Adrenal gland (tissue), 5 donors: ENCODE data around the gene KIF5C.

Source experiments
- POLR2A ChIP-seq, 2 donors: fragments of 450-650 bp; IDR thresholded peaks; one replicate each; pipeline ENCODE4 v1.6.1; 2017; ENCODE audit warnings: antibody characterized with exemption in 2 of 2, mild to moderate bottlenecking in 2 of 2, moderate library complexity in 1 of 2
- TF ChIP-seq, protein P1 (sequence below), 6 experiments: fragments of 450-650 bp in 4 of 6; fragments of 200-600 bp in 2 of 6; sonication (generic) in 1 of 6; IDR thresholded peaks; 1 replicate in 5 of 6; 2 replicates in 1 of 6; pipeline versions ENCODE4 v1.5.1 to v1.8.0; 2016 to 2021; ENCODE audit warnings: antibody characterized with exemption in 6 of 6, mild to moderate bottlenecking in 2 of 6, moderate library complexity in 1 of 6
- donor health status: DM: no; HTN: no; CAD: no.

- TF ChIP-seq, protein P1, sequence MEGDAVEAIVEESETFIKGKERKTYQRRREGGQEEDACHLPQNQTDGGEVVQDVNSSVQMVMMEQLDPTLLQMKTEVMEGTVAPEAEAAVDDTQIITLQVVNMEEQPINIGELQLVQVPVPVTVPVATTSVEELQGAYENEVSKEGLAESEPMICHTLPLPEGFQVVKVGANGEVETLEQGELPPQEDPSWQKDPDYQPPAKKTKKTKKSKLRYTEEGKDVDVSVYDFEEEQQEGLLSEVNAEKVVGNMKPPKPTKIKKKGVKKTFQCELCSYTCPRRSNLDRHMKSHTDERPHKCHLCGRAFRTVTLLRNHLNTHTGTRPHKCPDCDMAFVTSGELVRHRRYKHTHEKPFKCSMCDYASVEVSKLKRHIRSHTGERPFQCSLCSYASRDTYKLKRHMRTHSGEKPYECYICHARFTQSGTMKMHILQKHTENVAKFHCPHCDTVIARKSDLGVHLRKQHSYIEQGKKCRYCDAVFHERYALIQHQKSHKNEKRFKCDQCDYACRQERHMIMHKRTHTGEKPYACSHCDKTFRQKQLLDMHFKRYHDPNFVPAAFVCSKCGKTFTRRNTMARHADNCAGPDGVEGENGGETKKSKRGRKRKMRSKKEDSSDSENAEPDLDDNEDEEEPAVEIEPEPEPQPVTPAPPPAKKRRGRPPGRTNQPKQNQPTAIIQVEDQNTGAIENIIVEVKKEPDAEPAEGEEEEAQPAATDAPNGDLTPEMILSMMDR (IDR thresholded peaks at IDR 0.05): no peak
- TF ChIP-seq POLR2A (IDR thresholded peaks at IDR 0.05): no peak
Observed at GRCh38 chr2:148970385-148970784, 95.4 kb downstream of the KIF5C start.
